GM10847 (cell line): ENCODE measurements around the gene LIN7C.

ENCODE experiments used
- POLR2A ChIP-seq: IDR thresholded peaks from 2 replicates; pipeline ENCODE4 v1.6.1; 2011; ENCODE audit not compliant: insufficient read length; ENCODE audit errors: extremely low read depth

The LIN7C gene

DNA sequence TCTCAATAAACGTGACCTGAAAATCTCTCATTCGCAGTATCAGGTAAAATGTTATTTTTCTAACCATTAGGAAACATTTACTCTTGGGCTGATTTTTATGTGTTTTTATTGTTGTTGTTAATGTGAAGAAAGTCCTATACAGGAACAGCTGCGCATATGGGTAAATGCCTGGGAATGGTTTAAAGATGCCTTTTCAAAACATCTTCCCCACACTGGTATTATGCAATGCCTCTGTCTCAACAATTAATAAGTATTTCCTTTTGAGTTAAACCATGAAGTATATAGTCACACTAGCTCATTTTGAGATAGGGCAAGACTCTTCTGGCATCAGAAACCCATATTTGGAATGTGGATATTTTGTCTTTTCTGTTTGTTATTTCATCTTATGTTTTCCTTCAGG lies 13.7 kb upstream of the LIN7C start:
- no peak for TF ChIP-seq POLR2A

DNA sequence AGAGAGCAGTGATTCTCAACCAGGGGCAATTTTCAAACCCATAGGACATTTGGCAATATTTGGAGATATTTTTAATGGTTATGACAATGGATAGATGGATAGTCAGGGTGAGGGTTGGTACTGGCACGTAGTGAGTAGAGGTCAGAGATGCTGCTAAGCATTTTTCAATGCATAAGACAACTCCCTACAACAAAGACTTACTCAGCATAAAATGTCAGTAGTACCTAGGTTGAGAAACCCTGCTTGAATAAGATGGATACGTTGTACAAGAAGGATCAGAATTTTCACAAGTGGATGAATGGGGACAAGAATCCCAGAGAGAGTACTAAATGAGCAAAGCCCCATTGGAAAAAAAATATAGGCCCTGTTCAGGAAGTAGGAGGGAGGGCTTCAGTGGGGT lies 11.9 kb upstream of the LIN7C start:
- TF ChIP-seq POLR2A, result no peak

- no peak for TF ChIP-seq POLR2A
These were observed 8.0 kb upstream of the LIN7C start for GRCh38 chr11:27514558-27514957.

DNA sequence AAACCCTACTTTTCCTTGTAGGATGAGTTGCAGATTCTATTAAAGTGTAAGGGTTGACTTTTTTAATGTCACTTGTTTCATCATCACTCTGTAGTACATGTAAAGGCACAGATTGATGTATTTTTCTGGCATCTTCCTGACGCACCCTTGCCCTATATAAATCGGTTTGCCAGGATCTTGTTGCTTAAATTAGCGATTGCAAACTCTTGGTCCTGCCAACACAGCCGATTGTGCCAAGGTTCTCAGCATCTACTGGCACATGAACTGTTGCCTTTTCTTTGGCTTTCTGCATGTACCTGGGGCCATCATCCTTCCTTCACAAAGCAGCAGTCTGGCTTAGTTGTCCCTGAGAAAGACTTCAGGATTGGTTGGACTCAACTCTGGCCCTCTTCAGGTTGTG lies 7.5 kb upstream of the LIN7C start:
- no peak for TF ChIP-seq POLR2A

- no peak for TF ChIP-seq POLR2A
These were observed 6.8 kb upstream of the LIN7C start for GRCh38 chr11:27513389-27513788.

- TF ChIP-seq POLR2A, result no peak
These were observed 5.7 kb upstream of the LIN7C start for GRCh38 chr11:27512238-27512637.

GRCh38 chr11:27509908-27510307 lies 3.3 kb upstream of the LIN7C start:
- no peak for TF ChIP-seq POLR2A

GRCh38 chr11:27507557-27508322 lies 1.2 kb upstream of the LIN7C start:
- no peak for TF ChIP-seq POLR2A

DNA sequence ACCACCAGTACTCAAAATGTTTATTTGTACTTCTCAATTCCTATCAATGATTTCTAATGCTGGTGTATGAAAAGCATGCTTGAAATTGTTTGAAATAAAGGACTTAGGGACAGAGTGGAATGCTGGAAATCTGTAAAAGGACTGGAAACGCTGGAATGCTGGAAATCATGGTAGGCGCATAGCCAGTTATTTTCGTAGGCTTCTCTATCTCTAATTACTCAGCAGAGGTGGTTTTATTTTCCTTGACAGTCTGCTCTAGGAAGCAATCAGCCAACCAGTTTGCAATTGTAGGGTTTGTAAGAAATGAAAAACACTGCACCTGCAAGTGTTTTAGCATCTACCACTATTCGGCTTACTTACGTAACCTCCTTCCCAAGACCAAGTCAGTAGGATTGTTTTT lies 788 bp downstream of the LIN7C start:
- TF ChIP-seq POLR2A, result no peak

- TF ChIP-seq POLR2A, result no peak
These were observed 2.4 kb downstream of the LIN7C start for GRCh38 chr11:27504205-27504604.

GRCh38 chr11:27501100-27501499 lies 5.5 kb downstream of the LIN7C start:
- no peak for TF ChIP-seq POLR2A

- TF ChIP-seq POLR2A, result no peak
These were observed 8.7 kb downstream of the LIN7C start for GRCh38 chr11:27497911-27498310.

DNA sequence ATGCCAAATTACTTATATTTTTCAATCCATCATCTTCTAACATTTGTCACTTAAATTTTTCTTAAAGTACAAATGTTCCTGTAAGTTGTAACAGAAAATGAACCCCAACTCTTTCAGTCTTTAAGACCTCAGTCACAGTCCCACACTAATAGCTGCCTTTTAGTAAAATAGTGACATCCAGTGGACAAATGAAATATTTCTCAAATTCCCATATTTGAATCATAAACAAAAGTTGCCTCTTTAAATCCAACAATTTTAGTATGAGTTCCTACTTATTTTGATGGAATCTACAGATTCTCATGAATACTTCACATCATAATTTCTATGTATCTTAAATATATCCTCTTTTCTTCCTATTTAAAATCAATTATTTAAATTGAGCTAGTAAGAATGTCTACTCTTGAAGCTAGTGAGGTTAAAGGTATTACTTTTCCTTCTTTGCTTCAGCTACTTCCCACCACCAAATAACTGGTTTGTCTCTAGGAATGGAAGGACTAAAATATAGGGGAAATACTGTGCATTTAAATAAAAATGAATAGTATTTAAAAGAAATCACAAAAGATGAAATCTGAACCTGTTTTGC lies 9.2 kb downstream of the LIN7C start:
- TF ChIP-seq POLR2A, result no peak

GRCh38 chr11:27496461-27496860 lies 10.1 kb downstream of the LIN7C start:
- no peak for TF ChIP-seq POLR2A

DNA sequence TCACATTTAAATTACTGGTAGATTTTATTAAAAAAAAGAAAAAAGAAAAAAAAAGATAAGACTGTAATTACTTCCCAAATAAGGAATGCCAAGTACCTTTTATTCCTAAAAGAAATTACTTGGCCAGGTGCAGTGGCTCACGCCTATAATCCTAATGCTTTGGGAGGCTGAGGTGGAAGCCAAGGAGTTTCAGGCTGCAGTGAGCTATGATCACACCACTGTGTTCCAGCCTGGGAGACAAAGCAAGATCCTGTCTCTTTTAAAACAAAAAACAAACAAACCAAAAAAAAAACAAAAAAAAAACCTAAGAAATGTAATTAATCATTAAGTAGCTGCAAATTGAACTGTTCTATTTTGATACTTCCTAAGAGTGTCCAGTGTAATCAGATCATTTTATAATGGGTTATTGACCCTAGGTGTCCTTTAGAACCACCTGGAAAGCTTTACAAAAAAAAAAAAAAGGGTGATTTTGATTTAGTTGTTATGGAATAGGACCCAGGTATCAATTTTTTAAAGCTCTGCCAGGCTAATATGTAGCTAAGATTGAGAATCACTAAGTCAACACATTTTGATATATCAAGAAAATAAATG lies 10.8 kb downstream of the LIN7C start:
- no peak for TF ChIP-seq POLR2A

GRCh38 chr11:27489092-27489491 lies 17.5 kb downstream of the LIN7C start:
- no peak for TF ChIP-seq POLR2A
